OCI-LY1 (cell line): ENCODE data around the gene LRIT2.

Experiments used
- CTCF ChIP-seq: fragments of 200-600 bp; sonication (generic), shearing (Covaris generic); IDR thresholded peaks from 2 replicates; pipeline ENCODE4 v1.5.1; 2017; ENCODE audit warnings: mild to moderate bottlenecking, antibody characterized with exemption, low read length, moderate library complexity, mixed read lengths
- EZH2 ChIP-seq: fragments of 200-600 bp; sonication (generic), shearing (Covaris generic); IDR thresholded peaks from 2 replicates; pipeline ENCODE4 v1.8.0; 2017; ENCODE audit warnings: borderline replicate concordance, mixed run types, mild to moderate bottlenecking, antibody characterized with exemption, low read length, moderate library complexity, mixed read lengths

- peak; percentile 56 for TF ChIP-seq CTCF
- no peak for TF ChIP-seq EZH2
Measured at GRCh38 chr10:84256510-84257342, 31.4 kb upstream of the LRIT2 start.
